ENCODE results near the gene LSM14A.

Gene LSM14A

DNA sequence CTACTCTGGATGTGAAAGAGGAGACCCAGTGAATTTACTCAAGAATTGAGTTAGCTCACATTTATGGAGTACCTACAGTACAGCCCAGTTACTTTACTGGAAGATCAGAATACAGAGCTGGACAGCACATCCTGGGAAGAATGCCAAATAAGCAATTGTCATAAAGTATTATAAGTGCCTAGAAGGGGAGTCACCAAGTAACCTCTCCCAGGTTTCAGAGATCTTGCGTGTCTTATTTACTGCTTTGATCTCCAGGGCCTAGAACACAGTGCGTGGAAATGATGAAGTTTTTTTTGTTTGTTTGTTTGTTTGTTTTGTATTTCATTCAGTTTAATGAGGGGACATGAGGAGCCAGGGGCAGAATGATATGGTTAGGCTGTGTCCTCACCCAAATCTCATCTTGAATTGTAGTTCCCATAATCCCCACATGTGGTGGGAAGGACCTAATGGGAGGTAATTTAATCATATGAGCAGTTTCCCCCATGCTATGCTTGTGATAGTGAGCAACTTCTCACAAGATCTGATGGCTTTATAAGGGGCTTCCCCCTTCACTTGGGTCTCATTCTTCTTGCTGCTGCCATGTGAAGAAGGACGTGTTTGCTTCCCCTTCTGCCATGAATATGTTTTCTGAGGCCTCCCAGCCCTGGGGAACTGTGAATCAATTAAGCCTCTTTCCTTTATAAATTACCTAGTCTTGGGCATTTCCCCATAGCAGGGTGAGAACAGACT lies 87.2 kb downstream of the LSM14A start:
- no peak for DNase-seq

DNA sequence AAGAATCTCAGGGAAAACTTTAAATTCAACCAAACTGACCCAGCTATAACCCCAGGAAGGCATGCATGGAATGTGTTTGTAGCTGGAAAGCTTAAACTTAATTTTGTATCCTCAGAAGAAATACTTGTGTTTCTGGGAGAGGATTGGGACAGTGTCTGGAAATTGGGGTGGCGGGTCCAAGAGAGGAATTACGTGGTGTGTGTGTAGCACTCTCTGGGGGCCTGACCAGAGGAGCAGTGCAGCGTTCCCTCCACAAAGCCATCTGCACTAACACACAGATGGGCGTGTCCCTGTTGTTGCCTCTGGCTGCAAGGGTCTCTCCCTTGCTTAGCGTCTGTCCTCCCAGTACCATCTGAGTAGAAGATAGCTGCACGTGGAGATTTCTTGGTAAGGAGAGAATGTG lies 88.5 kb downstream of the LSM14A start:
- DNase-seq, result no peak

DNA sequence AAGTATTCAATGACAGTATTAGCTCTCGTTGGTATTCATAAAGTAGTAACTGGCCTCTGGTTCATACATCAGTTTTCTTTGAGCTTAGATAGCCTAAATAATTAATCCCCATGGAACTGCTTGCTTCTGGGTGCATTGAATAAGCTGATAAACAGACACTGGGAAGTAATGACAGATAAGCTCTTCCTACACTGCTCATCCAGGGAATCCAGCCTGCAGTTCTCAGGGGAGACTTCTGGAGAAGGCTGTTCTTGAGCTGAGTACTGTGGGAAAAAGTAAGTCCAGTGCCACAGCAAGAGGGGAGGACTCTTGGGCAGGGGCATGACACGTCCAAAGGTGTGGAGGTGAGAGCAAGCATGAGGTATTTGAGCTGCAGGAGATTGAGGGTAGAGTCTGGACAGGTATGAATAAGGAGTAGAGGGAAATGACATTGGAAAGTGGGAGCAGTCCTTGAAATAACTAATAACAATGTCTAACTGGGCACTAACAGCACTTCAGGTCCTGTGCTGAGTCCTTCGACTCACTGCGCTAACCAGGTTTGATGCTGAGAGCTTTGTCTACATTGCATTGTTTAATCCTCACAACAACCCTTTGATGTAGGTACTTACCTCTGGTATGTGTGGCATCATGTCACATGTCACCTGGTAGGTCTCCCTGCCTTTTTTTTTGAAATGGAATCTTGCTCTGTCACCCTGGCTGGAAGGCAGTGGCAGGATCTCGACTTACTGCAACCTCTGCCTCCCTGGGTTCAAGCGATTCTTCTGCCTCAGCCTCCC lies 89.2 kb downstream of the LSM14A start:
- no peak for DNase-seq

DNA sequence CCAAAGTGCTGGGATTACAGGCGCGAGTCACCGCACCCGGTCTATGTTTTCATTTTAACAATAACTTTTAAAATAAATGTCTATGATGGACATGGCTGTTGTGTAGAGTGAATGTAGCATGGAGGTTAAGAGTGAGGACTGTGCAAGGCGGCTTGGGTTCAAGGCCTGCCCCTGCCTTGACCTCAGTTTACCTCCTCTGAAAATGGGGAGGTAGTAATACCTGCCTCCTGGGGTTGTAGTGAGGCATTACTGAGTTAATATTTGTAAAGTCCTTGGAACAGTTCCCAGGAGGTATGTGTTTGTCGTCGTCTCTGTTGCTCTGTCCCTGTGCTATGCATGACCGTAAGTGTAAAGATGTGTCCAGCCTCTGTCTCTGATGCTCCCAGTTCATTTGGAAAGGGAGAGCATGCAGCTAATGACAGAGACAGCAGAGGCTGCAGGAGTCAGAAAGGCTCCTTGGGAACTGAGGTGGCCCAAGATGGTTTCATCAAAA lies 91.5 kb downstream of the LSM14A start:
- no peak for DNase-seq

DNA sequence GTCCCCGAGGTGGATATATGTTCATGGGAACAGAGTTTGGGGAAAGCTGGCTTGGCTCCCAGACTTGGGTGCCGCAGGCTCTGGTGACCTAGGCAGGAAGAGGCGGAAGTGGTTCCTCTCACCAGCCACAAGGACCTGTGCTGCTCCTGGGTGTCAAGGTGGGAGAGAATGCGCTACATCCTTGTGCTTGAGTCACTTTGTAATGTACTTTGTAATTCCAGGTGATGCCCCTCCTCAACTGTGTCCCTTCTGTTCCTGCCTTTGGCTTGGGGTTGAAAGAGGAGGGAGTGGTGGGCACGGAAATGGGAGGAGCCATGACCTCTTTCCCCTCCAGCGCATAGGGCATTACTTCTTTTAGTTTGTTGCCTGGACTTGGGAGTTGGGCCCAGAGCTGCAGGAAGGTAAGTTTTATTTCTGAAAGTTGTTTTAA lies 92.9 kb downstream of the LSM14A start:
- no peak for DNase-seq

DNA sequence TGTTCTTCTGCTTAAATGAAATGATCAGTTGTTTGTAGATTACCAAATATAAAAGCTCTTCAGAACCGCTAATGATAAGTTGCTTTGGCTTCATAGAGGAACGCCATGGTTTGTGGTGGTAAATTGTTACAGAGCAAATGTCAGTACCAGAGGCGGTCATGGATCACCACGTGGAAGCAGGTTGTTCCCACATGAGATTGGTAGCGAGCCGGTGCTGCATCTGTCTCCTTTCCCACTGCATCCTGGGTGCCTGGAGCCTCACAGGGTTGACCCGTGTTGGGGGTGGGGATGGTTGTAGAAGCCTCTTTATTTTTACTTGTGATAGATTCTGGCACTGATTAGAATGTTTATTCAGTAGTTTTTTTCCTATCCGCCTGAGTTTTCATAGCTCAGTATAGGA lies 96.8 kb downstream of the LSM14A start:
- DNase-seq, result peak; percentile 35

DNA sequence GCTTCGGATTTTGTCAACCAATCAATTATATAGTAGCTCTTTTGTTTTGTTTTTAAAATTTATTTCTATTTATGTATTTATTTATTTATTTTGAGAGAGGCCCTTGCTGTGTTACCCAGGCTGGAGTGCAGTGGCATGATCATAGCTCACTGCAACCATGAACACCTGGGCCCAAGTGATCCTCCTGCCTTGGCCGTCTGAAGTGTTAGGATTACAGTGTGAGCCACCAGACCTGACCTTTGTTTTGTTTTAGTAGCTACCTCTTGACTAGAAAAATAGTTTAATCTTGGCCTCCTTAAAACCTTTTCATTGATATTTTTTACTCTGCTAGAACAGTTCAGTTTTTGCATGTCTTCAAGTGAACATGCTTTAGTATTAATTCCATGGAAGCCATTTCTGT lies 97.2 kb downstream of the LSM14A start:
- no peak for DNase-seq

DNA sequence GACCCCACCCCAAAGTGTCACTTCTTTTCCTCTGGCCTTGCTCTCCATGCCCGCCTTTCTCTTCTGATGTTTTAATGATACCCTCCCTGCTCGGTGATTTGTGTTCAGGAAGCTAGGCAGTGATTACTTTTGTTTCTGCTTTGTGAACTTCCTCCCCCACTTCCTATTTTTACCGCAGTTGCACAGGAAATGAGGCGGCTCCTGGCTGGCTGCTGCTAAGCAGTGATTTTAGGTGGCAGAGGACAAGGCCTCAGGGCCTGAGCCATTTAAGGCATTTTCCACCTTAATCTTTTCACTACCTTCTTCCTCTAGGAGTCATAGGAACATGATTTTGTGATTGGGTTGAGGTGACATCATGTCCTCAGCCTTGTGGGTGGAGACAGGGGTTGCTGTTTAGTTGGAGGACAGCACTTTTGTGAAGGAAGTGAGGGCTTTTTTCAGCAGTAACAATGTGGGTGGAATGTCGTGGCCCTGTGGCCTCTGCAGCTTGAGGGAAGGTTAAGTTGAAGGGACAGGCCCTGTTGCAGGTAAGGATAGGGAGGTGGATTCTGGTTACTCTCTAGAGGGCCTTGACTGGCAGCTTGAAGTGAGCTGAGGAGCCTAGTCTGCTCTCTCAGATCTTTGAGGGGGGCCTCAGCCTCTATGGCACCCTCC lies 97.8 kb downstream of the LSM14A start:
- peak; percentile 92 for DNase-seq

DNA sequence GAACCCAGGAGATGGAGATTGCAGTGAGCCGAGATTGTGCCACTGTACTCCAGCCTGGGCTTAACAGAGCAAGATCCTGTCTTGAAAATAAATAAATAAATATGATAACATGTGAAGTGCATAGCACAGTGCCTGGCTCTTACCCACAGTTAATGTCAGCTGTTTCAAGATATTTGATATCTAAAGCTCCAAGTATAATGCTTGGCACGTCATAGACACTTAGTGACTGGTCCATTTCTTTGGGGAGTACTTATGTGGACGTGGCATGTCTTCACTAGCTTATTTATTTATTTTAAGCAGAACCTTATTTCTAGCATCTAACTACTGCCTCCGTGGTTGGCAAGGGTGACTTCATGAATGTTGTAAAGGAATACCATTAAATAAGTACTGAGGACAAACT lies 100.8 kb downstream of the LSM14A start:
- no peak for DNase-seq

DNA sequence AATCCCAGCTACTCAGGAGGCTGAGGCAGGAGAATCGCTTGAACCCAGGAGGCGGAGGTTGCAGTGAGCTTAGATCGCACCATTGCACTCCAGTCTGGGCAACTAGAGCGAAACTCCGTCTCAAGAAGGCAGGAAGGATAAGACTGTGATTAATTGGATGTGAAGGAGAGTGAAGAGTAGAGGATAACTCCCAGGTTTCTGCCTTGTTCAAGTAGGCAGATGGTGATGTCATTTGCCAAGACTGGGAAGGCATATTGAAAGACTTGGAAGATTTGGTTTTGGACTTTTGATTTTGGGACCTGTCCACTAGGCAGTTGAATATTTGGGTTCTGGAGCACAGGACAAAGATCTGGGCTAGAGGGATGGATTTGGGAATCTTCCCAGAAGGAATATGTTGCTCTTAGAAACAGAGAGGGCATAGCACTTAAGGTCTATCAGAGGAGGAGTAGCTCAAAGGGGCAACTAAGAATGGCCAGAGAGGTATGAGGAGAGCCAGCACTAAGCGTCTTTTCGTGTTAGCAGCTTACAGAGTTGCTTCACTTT lies 102.1 kb downstream of the LSM14A start:
- no peak for DNase-seq

DNA sequence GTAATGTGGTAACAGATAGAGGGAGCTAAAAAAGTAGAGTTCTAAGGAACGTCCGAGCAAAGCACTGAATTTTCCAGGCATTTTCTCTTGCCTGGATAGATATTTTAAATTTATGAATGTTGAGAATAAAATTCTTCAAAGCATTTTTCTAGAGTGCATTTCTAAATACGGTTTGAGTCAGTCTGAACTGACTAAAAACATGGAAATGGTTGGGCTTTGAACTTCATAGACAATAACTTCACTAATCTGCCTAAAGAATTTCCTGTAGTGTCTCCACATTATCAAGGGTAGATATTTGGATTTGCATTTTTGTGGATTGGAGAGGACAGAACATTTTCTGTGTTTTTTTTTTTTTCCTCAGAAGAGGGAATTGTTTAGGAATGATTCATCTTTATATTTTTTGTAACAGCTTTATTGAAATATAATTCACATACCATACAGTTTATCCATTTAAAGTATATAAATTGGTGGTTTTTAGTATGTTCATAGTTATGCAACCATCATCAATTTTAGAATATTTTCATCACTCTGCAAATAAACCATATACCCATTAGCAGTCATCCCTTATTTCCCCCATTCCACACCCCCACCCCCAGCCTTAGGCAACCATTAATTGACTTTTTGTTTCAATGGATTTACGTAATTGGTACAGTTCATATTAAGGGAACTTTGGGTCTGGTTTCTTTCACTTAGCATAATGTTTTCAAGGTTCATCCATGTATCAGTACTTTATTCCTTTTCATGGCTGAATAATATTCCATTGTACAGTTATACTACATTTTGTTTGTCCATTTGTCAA lies 102.7 kb downstream of the LSM14A start:
- DNase-seq, result no peak

DNA sequence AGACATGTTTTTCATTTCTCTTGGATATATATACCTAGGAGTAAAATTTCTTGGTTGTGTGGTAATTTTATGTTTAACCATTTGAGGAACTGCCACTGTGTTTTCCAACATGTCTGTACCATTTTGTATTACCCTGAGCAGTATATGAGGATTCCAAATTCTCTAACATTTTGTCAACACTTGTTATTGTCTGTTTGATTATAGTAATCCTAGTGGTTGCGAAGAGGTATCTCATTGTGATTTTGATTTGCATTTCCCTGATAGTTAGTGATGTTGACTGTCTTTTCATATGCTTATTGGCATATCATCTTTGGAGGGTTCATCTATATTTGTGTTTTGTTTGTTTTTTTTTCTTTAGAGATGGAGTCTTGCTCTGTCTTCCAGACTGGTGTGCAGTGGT lies 103.4 kb downstream of the LSM14A start:
- DNase-seq, result no peak

DNA sequence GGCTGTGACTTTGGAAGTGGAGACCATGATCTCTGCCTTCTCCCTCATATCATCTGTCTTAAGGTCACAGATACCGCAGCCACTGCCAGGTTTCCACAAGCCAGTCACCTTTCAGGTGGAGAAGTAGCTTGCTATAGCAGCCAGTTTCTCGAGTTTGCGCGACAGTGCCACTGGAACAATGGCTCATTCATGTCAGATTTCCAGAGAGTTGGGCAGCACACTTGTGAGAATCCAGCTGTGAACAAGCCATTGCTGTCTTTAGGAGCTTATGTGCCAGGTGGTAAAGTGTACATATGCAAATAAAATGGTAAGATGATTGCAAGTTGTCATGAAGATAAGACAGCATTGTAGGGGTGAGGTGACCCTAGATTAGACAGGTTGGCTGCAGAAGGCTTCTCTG lies 104.3 kb downstream of the LSM14A start:
- DNase-seq, result no peak

DNA sequence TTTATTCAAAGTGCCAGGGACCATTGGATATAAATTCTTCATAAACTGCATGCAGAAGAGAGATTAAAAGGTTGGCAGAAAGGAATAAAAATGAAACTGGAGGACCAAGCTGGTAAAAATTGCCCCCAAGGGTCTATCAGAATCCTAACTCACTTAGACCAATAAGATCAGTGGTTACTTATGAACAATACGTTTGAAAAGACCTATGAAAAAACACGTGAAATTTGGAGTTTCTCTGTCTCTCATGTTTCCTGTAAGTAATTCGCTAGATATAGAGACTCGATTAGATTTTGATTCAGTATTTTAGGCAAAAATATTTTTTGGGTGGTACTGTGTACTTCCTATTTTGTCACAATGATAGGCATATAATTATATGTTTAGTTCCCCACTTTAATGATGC lies 104.9 kb downstream of the LSM14A start:
- DNase-seq, result no peak

DNA sequence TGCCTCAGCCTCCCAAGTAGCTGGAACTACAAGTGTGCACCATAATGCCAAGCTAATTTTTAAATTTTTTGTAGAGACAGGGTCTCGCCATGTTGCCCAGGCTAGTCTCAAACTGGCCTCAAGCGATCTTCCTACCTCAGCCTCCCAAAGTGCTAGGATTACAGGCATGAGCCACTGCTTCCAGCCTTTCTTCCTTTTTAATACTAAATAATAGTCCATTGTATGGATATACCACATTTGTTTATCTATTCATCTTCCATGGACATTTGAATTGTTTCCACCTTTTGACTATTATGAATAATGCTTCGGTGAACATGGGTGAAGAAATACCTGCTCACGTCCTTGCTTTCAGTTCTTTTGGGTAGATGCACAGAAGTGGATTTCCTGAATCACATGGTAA lies 106.5 kb downstream of the LSM14A start:
- no peak for DNase-seq

Measured in central memory CD4-positive, alpha-beta T cell (primary cell).